ENCODE measurements around the gene TSR1.

TSR1 gene

GRCh38 chr17:2374549-2375285 lies 38.5 kb upstream of the TSR1 start:
- TF ChIP-seq CTCF (conservative IDR thresholded peaks at IDR 0.05; ENCODE audit: low read depth): no peak
- POLR2A ChIA-PET (ENCODE audit: low non-redundant PET): no interaction called here
- H3K27ac ChIP-seq: peak overlapping the region; percentile 17
- DNase-seq (ENCODE audit: low spot score): peak; percentile 19
- CTCF ChIA-PET: interaction anchor here (1.0 kb wide), 1 partner anchor 22 kb away, joined by 4 read pairs; no protein-coding TSS in a partner anchor

GRCh38 chr17:2373179-2373578 lies 36.9 kb upstream of the TSR1 start:
- ChIA-PET POLR2A (ENCODE audit: low non-redundant PET) (no interaction called here), CTCF (no interaction called here)
- no peak for DNase-seq (ENCODE audit: low spot score)
- H3K27ac ChIP-seq: no peak overlapping the region
- TF ChIP-seq CTCF (conservative IDR thresholded peaks at IDR 0.05; ENCODE audit: low read depth): no peak

- no peak overlapping the region; the same call in 1 of the 2 replicates for H3K27ac ChIP-seq
- TF ChIP-seq CTCF (conservative IDR thresholded peaks at IDR 0.05; ENCODE audit: low read depth): no peak
- POLR2A ChIA-PET (ENCODE audit: low non-redundant PET): no interaction called here
- CTCF ChIA-PET: no interaction called here
- no peak for DNase-seq (ENCODE audit: low spot score)
Measured at GRCh38 chr17:2372681-2373080, 36.4 kb upstream of the TSR1 start.

GRCh38 chr17:2372180-2372579 lies 35.9 kb upstream of the TSR1 start:
- no peak for DNase-seq (ENCODE audit: low spot score)
- ChIA-PET CTCF (no interaction called here), POLR2A (ENCODE audit: low non-redundant PET) (no interaction called here)
- TF ChIP-seq CTCF (conservative IDR thresholded peaks at IDR 0.05; ENCODE audit: low read depth): no peak
- H3K27ac ChIP-seq: no peak overlapping the region; the same call in 1 of the 2 replicates

- DNase-seq (ENCODE audit: low spot score): no peak
- TF ChIP-seq CTCF (conservative IDR thresholded peaks at IDR 0.05; ENCODE audit: low read depth): no peak
- H3K27ac ChIP-seq: peak overlapping the region; percentile 36
- ChIA-PET CTCF (interaction anchor here (1.0 kb wide), 1 partner anchor 19 kb away, joined by 3 read pairs; no protein-coding TSS in a partner anchor), POLR2A (ENCODE audit: low non-redundant PET) (no interaction called here)
Measured at GRCh38 chr17:2371183-2372130, 35.2 kb upstream of the TSR1 start.

- peak overlapping the region; percentile 36 for H3K27ac ChIP-seq
- TF ChIP-seq CTCF (conservative IDR thresholded peaks at IDR 0.05; ENCODE audit: low read depth): no peak
- POLR2A ChIA-PET (ENCODE audit: low non-redundant PET): no interaction called here
- CTCF ChIA-PET: interaction anchor here (0.6 kb wide), 2 partner anchors 33 to 46 kb away, joined by 3 to 4 read pairs; no protein-coding TSS in a partner anchor
- no peak for DNase-seq (ENCODE audit: low spot score)
Measured at GRCh38 chr17:2370211-2370589, 33.9 kb upstream of the TSR1 start.
